SK-N-SH (cell line): Measurements from ENCODE around the gene SLC16A13. TPM values are rescaled to one million over a fixed set of nuclear protein-coding genes. Genes with fewer than 3 reads are reported as not detected.

ENCODE experiments used
- CTCF ChIA-PET: fragments of 300-600, 350-600 bp; formaldehyde crosslinking; extraction: SDS; loops from one replicate; lab custom pipeline; 2021; lab: Yijun Ruan, JAX
- POLR2A ChIA-PET: fragments of 350-600 bp; sonication (Branson Sonifier 250); formaldehyde crosslinking; extraction: SDS; loops from one replicate; lab custom pipeline; 2020; ENCODE audit warnings: antibody characterized with exemption, inconsistent platforms; lab: Yijun Ruan, JAX
- DNase-seq: peaks from one replicate; pipeline ENCODE4 v3.0.0; 2012
- H2AFZ ChIP-seq: fragments of 200-600 bp; sonication (generic); 2 replicates; pipeline ENCODE4 v1.8.1; 2016; ENCODE audit warnings: antibody characterized with exemption, mild to moderate bottlenecking, low read depth
- H3F3A ChIP-seq: fragments of 200-600 bp; sonication (generic); replicated peaks from 2 replicates; pipeline ENCODE3; 2016; ENCODE audit warnings: antibody characterized with exemption, mild to moderate bottlenecking; ENCODE audit not compliant: insufficient read depth
- H3K27ac ChIP-seq, 2 experiments: fragments of 200-500 bp in 1 of 2; fragments of 200-600 bp in 1 of 2; sonication (Bioruptor generic) in 1 of 2; sonication (generic), shearing (Covaris generic) in 1 of 2; 2 replicates each; pipeline versions ENCODE4 v1.5.1 to v1.6.1; 2014 to 2016; ENCODE audit warnings: low read depth in 2 of 2, inconsistent platforms in 1 of 2, low read length in 1 of 2, mild to moderate bottlenecking in 1 of 2, mixed read lengths in 1 of 2
- H3K27me3 ChIP-seq: fragments of 200-600 bp; sonication (generic), shearing (Covaris generic); 2 replicates; pipeline ENCODE4 v1.6.1; 2016; ENCODE audit warnings: mixed run types; ENCODE audit not compliant: insufficient read depth
- H3K36me3 ChIP-seq, 2 experiments: fragments of 200-500 bp in 1 of 2; fragments of 200-600 bp in 1 of 2; sonication (Bioruptor generic) in 1 of 2; sonication (generic) in 1 of 2; replicated peaks in 1 of 2; 2 replicates each; pipeline versions ENCODE3 to v1.5.1; 2014 to 2016; ENCODE audit warnings: low read length in 1 of 2, mild to moderate bottlenecking in 1 of 2; ENCODE audit not compliant: insufficient read depth in 2 of 2, control insufficient read depth in 1 of 2
- H3K4me1 ChIP-seq, 2 experiments: fragments of 200-500 bp in 1 of 2; fragments of 200-600 bp in 1 of 2; sonication (Bioruptor generic) in 1 of 2; sonication (generic), shearing (Covaris generic) in 1 of 2; 2 replicates each; pipeline versions ENCODE4 v1.5.1 to v1.6.1; 2014 to 2016; ENCODE audit warnings: low read depth in 1 of 2, low read length in 1 of 2, mixed run types in 1 of 2; ENCODE audit not compliant: insufficient read depth in 2 of 2, control insufficient read depth in 1 of 2
- H3K4me2 ChIP-seq: fragments of 200-600 bp; sonication (generic), shearing (Covaris generic); 2 replicates; pipeline ENCODE4 v1.6.1; 2017; ENCODE audit warnings: mixed run types
- H3K4me3 ChIP-seq, 2 experiments: fragments of 200-500 bp in 1 of 2; fragments of 200-600 bp in 1 of 2; sonication (Bioruptor generic) in 1 of 2; sonication (generic), shearing (Covaris generic) in 1 of 2; 2 replicates each; pipeline versions ENCODE4 v1.5.1 to v1.8.1; 2014 to 2016; ENCODE audit warnings: low read depth in 2 of 2, inconsistent platforms in 1 of 2, low read length in 1 of 2, mild to moderate bottlenecking in 1 of 2, mixed read lengths in 1 of 2, moderate library complexity in 1 of 2
- H3K79me2 ChIP-seq: fragments of 200-600 bp; sonication (generic); 2 replicates; pipeline ENCODE4 v1.8.1; 2017; ENCODE audit warnings: mild to moderate bottlenecking; ENCODE audit not compliant: insufficient read depth
- H3K9ac ChIP-seq: fragments of 200-600 bp; sonication (generic); 2 replicates; pipeline ENCODE4 v1.6.1; 2017; ENCODE audit warnings: mixed run types
- H3K9me2 ChIP-seq: fragments of 200-600 bp; sonication (generic); 2 replicates; pipeline ENCODE4 v1.6.1; 2017; ENCODE audit warnings: mixed run types
- H3K9me3 ChIP-seq: fragments of 200-600 bp; sonication (generic); 2 replicates; pipeline ENCODE4 v1.6.1; 2017; ENCODE audit warnings: mixed run types, mild to moderate bottlenecking, moderate library complexity
- H4K20me1 ChIP-seq: fragments of 200-600 bp; sonication (generic); 2 replicates; pipeline ENCODE4 v1.6.1; 2017; ENCODE audit warnings: mild to moderate bottlenecking, mixed run types; ENCODE audit not compliant: insufficient read depth
- ELF1 ChIP-seq: IDR thresholded peaks from 2 replicates; pipeline ENCODE4 v1.4.0; 2012
- FOSL2 ChIP-seq: IDR thresholded peaks from 2 replicates; pipeline ENCODE4 v1.4.0; 2012; ENCODE audit warnings: low read depth, mild to moderate bottlenecking, moderate library complexity, borderline replicate concordance
- FOXM1 ChIP-seq: IDR thresholded peaks from 2 replicates; pipeline ENCODE4 v1.4.0; 2012; ENCODE audit warnings: low read depth, mild to moderate bottlenecking
- GABPA ChIP-seq: IDR thresholded peaks from 2 replicates; pipeline ENCODE4 v1.4.0; 2012; ENCODE audit warnings: low read depth, mild to moderate bottlenecking
- IRF3 ChIP-seq: fragments of 150-350 bp; IDR thresholded peaks from 2 replicates; pipeline ENCODE4 v1.6.1; 2016; ENCODE audit warnings: mild to moderate bottlenecking, low read depth, low read length
- MAX ChIP-seq: IDR thresholded peaks from 2 replicates; pipeline ENCODE4 v1.4.0; 2012; ENCODE audit warnings: low read depth
- MXI1 ChIP-seq: IDR thresholded peaks from 2 replicates; pipeline ENCODE4 v1.6.1; 2012; ENCODE audit warnings: mild to moderate bottlenecking, low read depth, low read length, improper control_type of control experiment
- NRF1 ChIP-seq: IDR thresholded peaks from 2 replicates; pipeline ENCODE4 v1.6.1; 2012; ENCODE audit warnings: low read depth, mild to moderate bottlenecking, low read length
- PBX3 ChIP-seq: IDR thresholded peaks from 2 replicates; pipeline ENCODE4; 2012
- POLR2AphosphoS5 ChIP-seq: IDR thresholded peaks from 2 replicates; pipeline ENCODE4 v1.6.1; 2012; ENCODE audit warnings: low read depth, low read length
- RCOR1 ChIP-seq: fragments of 150-350 bp; IDR thresholded peaks from 2 replicates; pipeline ENCODE4 v1.6.1; 2017; ENCODE audit warnings: antibody characterized with exemption, low read length
- RFX5 ChIP-seq: IDR thresholded peaks from 2 replicates; pipeline ENCODE4 v1.6.1; 2012; ENCODE audit warnings: mild to moderate bottlenecking, improper control_type of control experiment, low read length
- RXRA ChIP-seq: IDR thresholded peaks from 2 replicates; pipeline ENCODE4 v1.4.0; 2012; ENCODE audit warnings: low read depth, mild to moderate bottlenecking, borderline replicate concordance
- SIN3A ChIP-seq: IDR thresholded peaks from 2 replicates; pipeline ENCODE4 v1.6.1; 2012; ENCODE audit warnings: low read depth, mild to moderate bottlenecking, low read length, moderate library complexity, borderline replicate concordance
- TAF1 ChIP-seq: IDR thresholded peaks from 2 replicates; pipeline ENCODE4 v1.6.1; 2012; ENCODE audit warnings: low read depth, mild to moderate bottlenecking, low read length, moderate library complexity, borderline replicate concordance
- TCF12 ChIP-seq: IDR thresholded peaks from 2 replicates; pipeline ENCODE4 v1.4.0; 2012
- TEAD4 ChIP-seq: IDR thresholded peaks from 2 replicates; pipeline ENCODE4 v1.4.0; 2012; ENCODE audit warnings: mild to moderate bottlenecking, borderline replicate concordance; ENCODE audit not compliant: insufficient read depth
- USF2 ChIP-seq: fragments of 150-350 bp; IDR thresholded peaks from 2 replicates; pipeline ENCODE4 v1.6.1; 2017; ENCODE audit warnings: antibody characterized with exemption, low read length, low read depth, borderline replicate concordance
- YY1 ChIP-seq: IDR thresholded peaks from 2 replicates; pipeline ENCODE4 v1.4.0; 2012; ENCODE audit warnings: low read depth, mild to moderate bottlenecking
- WGBS: methylation state at CpG from one replicate; pipeline ENCODE4 v1.1.6; 2017; ENCODE audit warnings: low lambda C conversion rate; 5-methylcytosine and 5-hydroxymethylcytosine counted together
- polyA plus RNA-seq, 3 experiments: library from polyadenylated mRNA; depleted of rRNA; stranded (reverse); fragments of >200 nt; gene quantifications; 2 replicates each; pipeline ENCODE4 v1.2.3, GENCODE V29; 2012
- TF ChIP-seq, protein P1 (sequence below): fragments of 200-600 bp; sonication (generic); IDR thresholded peaks from 2 replicates; pipeline ENCODE4 v1.6.1; 2017; ENCODE audit warnings: antibody characterized with exemption, mild to moderate bottlenecking, moderate library complexity
- TF ChIP-seq, protein P2 (sequence below): IDR thresholded peaks from 2 replicates; pipeline ENCODE4 v1.4.0; 2012; ENCODE audit warnings: low read depth, borderline replicate concordance

The SLC16A13 gene
- polyA plus RNA-seq (2012; rRNA removed), result 2.5 and 3.9 TPM in 2 replicates
- 1.2 and 2.1 TPM in 2 replicates for polyA plus RNA-seq (2012; cell fraction: cytosol; rRNA removed)
- polyA plus RNA-seq (2012; cell fraction: nucleus; rRNA removed), result 7.2 and 7.9 TPM in 2 replicates

GRCh38 chr17:7035591-7036368 lies at the start of gene SLC16A13:
SLC16A13 (plus strand) TSS chr17:7036015; CDS start chr17:7036383, 368 bp downstream.
- peaks cover 6% of the 10 kb centered on the region for H3F3A ChIP-seq
- H2AFZ ChIP-seq, result peak within 1 kb of the TSS; percentile 96
- H3K4me2 ChIP-seq, result peak within 1 kb of the TSS; percentile 95
- peak within 1 kb of the TSS; percentile 76 to 80 for H3K4me3 ChIP-seq
- H3K27ac ChIP-seq, result peak within 1 kb of the TSS; percentile 45 to 72; a peak in 3 of 4 replicates
- peak; percentile 82 for TF ChIP-seq MAX
- TF ChIP-seq RXRA, result no peak
- peak; percentile 31; the same call in 1 of the 2 replicates for TF ChIP-seq YY1
- TF ChIP-seq ELF1, result peak; percentile 51
- no peak for TF ChIP-seq FOXM1
- no peak for TF ChIP-seq IRF3
- TF ChIP-seq, protein P1, sequence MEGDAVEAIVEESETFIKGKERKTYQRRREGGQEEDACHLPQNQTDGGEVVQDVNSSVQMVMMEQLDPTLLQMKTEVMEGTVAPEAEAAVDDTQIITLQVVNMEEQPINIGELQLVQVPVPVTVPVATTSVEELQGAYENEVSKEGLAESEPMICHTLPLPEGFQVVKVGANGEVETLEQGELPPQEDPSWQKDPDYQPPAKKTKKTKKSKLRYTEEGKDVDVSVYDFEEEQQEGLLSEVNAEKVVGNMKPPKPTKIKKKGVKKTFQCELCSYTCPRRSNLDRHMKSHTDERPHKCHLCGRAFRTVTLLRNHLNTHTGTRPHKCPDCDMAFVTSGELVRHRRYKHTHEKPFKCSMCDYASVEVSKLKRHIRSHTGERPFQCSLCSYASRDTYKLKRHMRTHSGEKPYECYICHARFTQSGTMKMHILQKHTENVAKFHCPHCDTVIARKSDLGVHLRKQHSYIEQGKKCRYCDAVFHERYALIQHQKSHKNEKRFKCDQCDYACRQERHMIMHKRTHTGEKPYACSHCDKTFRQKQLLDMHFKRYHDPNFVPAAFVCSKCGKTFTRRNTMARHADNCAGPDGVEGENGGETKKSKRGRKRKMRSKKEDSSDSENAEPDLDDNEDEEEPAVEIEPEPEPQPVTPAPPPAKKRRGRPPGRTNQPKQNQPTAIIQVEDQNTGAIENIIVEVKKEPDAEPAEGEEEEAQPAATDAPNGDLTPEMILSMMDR, result no peak
- peak; percentile 86 for TF ChIP-seq MXI1
- TF ChIP-seq SIN3A, result no peak
- peak; percentile 89 for TF ChIP-seq POLR2AphosphoS5
- TF ChIP-seq NRF1, result peak; percentile 85
- TF ChIP-seq RCOR1, result 0 out of 2 replicates have a peak, but pooled peaks have one; percentile 4
- TF ChIP-seq, protein P2, sequence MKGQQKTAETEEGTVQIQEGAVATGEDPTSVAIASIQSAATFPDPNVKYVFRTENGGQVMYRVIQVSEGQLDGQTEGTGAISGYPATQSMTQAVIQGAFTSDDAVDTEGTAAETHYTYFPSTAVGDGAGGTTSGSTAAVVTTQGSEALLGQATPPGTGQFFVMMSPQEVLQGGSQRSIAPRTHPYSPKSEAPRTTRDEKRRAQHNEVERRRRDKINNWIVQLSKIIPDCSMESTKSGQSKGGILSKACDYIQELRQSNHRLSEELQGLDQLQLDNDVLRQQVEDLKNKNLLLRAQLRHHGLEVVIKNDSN, result peak; percentile 97
- TF ChIP-seq GABPA, result no peak
- no peak for TF ChIP-seq TCF12
- TF ChIP-seq TEAD4, result no peak
- TF ChIP-seq USF2, result peak; percentile 92
- TF ChIP-seq TAF1, result peak; percentile 49; the same call in 1 of the 2 replicates
- TF ChIP-seq RFX5, result 0 out of 2 replicates have a peak, but pooled peaks have one; percentile 45
- TF ChIP-seq FOSL2, result no peak
- TF ChIP-seq PBX3, result no peak
- 2% methylated on average over 35 of the region's 52 CpGs for whole genome bisulfite sequencing
- H3K36me3 ChIP-seq, result no peaks in the 10 kb centered on the region
- H3K4me1 ChIP-seq, result peaks cover 4 to 11% of the 10 kb centered on the region in 2 experiments; a peak in 2 of 4 replicates
- no peaks in the 10 kb centered on the region for H3K9me2 ChIP-seq
- ChIA-PET POLR2A (interaction anchor here (0.7 to 1.6 kb wide), 7 partner anchors 9 to 651 kb away, joined by 3 to 8 read pairs (median 3); partner anchors contain the start of gene SLC16A11), CTCF (interaction anchor here (0.8 to 2.0 kb wide), 6 partner anchors 8 to 125 kb away, joined by 3 to 14 read pairs (median 4); partner anchors contain the start of gene SLC16A11)
- H4K20me1 ChIP-seq, result no peaks in the 10 kb centered on the region
- H3K9me3 ChIP-seq, result no peaks in the 10 kb centered on the region
- H3K79me2 ChIP-seq, result no peaks in the 10 kb centered on the region
- H3K27me3 ChIP-seq, result no peaks in the 10 kb centered on the region
- H3K9ac ChIP-seq, result peak within 1 kb of the TSS; percentile 75
- DNase-seq, result peak; percentile 99
